PC-9 (cell line): Measurements from ENCODE around the gene GLS. TPM values are rescaled to one million over a fixed set of nuclear protein-coding genes. Genes with fewer than 3 reads are reported as not detected.
A peak's percentile ranks its signal among the peaks of the same experiment; 100 is the strongest.

Experiments
- BruUV-seq: library from RNA; stranded (reverse); fragments of 400-500 nt; replicated peaks from 2 replicates; lab custom pipeline; 2021; lab: Mats Ljungman, UMichigan
- CTCF ChIA-PET: fragments of 300-600 bp; sonication (Branson Sonifier 250); formaldehyde crosslinking; loops from one replicate; lab custom pipeline; 2022; ENCODE audit warnings: antibody characterized with exemption; lab: Charles Lee
- POLR2A ChIA-PET: fragments of 300-600 bp; sonication (Branson Sonifier 250); formaldehyde crosslinking; loops from one replicate; lab custom pipeline; 2022; ENCODE audit warnings: antibody characterized with exemption; ENCODE audit not compliant: unreplicated experiment; lab: Charles Lee
- DNase-seq, 2 experiments: peaks; one replicate each; pipeline versions ENCODE4 v3.0.0 to v3.0.0-alpha.2; 2015 to 2022; ENCODE audit warnings: mixed read lengths in 1 of 2
- H2AFZ ChIP-seq: fragments of 200-600 bp; sonication (generic); 2 replicates; pipeline ENCODE4 v1.8.1; 2017; ENCODE audit warnings: antibody characterized with exemption
- H3F3A ChIP-seq: fragments of 200-600 bp; sonication (generic); 2 replicates; pipeline ENCODE4 v1.8.1; 2017; ENCODE audit warnings: antibody characterized with exemption, mild to moderate bottlenecking, low read depth; ENCODE audit not compliant: insufficient read depth
- H3K27ac ChIP-seq: fragments of 200-600 bp; sonication (generic); 2 replicates; pipeline ENCODE4 v1.6.1; 2016; ENCODE audit warnings: mixed run types
- H3K27me3 ChIP-seq: fragments of 200-600 bp; sonication (generic); 2 replicates; pipeline ENCODE4 v1.6.1; 2016; ENCODE audit warnings: low read depth, mixed run types; ENCODE audit not compliant: insufficient read depth
- H3K36me3 ChIP-seq: fragments of 200-600 bp; sonication (generic); 2 replicates; pipeline ENCODE4 v1.6.1; 2016; ENCODE audit warnings: low read depth, mixed run types
- H3K4me1 ChIP-seq: fragments of 200-600 bp; sonication (generic); replicated peaks from 2 replicates; pipeline ENCODE4 v1.6.1; 2016; ENCODE audit warnings: mixed run types; ENCODE audit not compliant: insufficient read depth
- H3K4me2 ChIP-seq: fragments of 200-600 bp; sonication (generic); 2 replicates; pipeline ENCODE4 v1.6.1; 2017; ENCODE audit warnings: mixed run types
- H3K4me3 ChIP-seq: fragments of 200-600 bp; sonication (generic); 2 replicates; pipeline ENCODE4 v1.6.1; 2016; ENCODE audit warnings: mixed run types
- H3K79me2 ChIP-seq: fragments of 200-600 bp; sonication (generic); 2 replicates; pipeline ENCODE4 v1.6.1; 2017; ENCODE audit warnings: low read depth, mixed run types
- H3K9me2 ChIP-seq: fragments of 200-600 bp; sonication (generic); 2 replicates; pipeline ENCODE4 v1.8.1; 2017; ENCODE audit warnings: mild to moderate bottlenecking; ENCODE audit not compliant: insufficient read depth
- H3K9me3 ChIP-seq: fragments of 200-600 bp; sonication (generic); 2 replicates; pipeline ENCODE4 v1.8.1; 2016; ENCODE audit warnings: low read depth; ENCODE audit not compliant: insufficient read depth
- H4K20me1 ChIP-seq: fragments of 200-600 bp; sonication (generic); 2 replicates; pipeline ENCODE4 v1.8.1; 2017; ENCODE audit not compliant: insufficient read depth
- CTCF ChIP-seq: fragments of 200-600 bp; sonication (generic); conservative IDR thresholded peaks from 2 replicates; pipeline ENCODE4 v1.6.1; 2017; ENCODE audit warnings: mixed run types, antibody characterized with exemption, mild to moderate bottlenecking, moderate library complexity
- EZH2 ChIP-seq: fragments of 200-600 bp; sonication (generic); IDR thresholded peaks from 2 replicates; pipeline ENCODE4 v1.8.0; 2017; ENCODE audit warnings: antibody characterized with exemption, low read depth
- intact Hi-C: fragments of 100-400 bp; cut with micrococcal nuclease; formaldehyde crosslinking; loops from one replicate; pipeline ENCODE4 v1.10.0; 2022; ENCODE audit not compliant: unreplicated experiment
- total RNA-seq: library from RNA; stranded (reverse); gene quantifications from 2 replicates; pipeline ENCODE4 v1.2.3, GENCODE V29; 2021

The GLS gene
- total RNA-seq, 1 experiment from 2014 or later, result 68.5 TPM

- no peak overlapping the region for H3K27ac ChIP-seq
- no peaks in the 10 kb centered on the region for H3K27me3 ChIP-seq
- H4K20me1 ChIP-seq, result no peaks in the 10 kb centered on the region
Observed at GRCh38 chr2:190835303-190835930, 45.2 kb upstream of the GLS start.

GRCh38 chr2:190836767-190837166, 43.9 kb upstream of the GLS start:
- ChIA-PET POLR2A (no interaction called here), CTCF (no interaction called here)
- intact Hi-C loops, result loop anchor here (5.0 kb wide), 2 partner anchors 49 to 111 kb away; no protein-coding TSS in a partner anchor
- no peaks in the 10 kb centered on the region for H3K79me2 ChIP-seq
- H3K4me1 ChIP-seq, result peaks cover 58% of the 10 kb centered on the region
- no peaks in the 10 kb centered on the region for H3K27me3 ChIP-seq
- no peaks in the 10 kb centered on the region for H4K20me1 ChIP-seq
- peak overlapping the region; percentile 69; the same call in 1 of the 2 replicates for H3K27ac ChIP-seq
- H2AFZ ChIP-seq, result no peak overlapping the region
- H3F3A ChIP-seq, result peaks cover 22% of the 10 kb centered on the region
- no peaks in the 10 kb centered on the region for H3K9me2 ChIP-seq
- no peak overlapping the region for H3K4me3 ChIP-seq
- BruUV-seq, result no TSS peak
- no peak overlapping the region for H3K4me2 ChIP-seq
- no peaks in the 10 kb centered on the region; the same call in 1 of the 2 replicates for H3K9me3 ChIP-seq
- TF ChIP-seq CTCF (no peak), EZH2 (no peak)
- peaks cover 12% of the 10 kb centered on the region; the same call in 1 of the 2 replicates for H3K36me3 ChIP-seq
- DNase-seq, result no peak

More at GRCh38 chr2:190835303-190835930, 45.2 kb upstream of the GLS start:
- Histone ChIP-seq H3K4me2 (no peak overlapping the region), H3K36me3 (peaks cover 6% of the 10 kb centered on the region; the same call in 1 of the 2 replicates), H3K79me2 (no peaks in the 10 kb centered on the region), H3K9me2 (no peaks in the 10 kb centered on the region), H3K4me3 (no peak overlapping the region), H2AFZ (no peak overlapping the region), H3K4me1 (peaks cover 45% of the 10 kb centered on the region), H3F3A (peaks cover 22% of the 10 kb centered on the region), H3K9me3 (no peaks in the 10 kb centered on the region; the same call in 1 of the 2 replicates)
- no peak for TF ChIP-seq EZH2
- POLR2A ChIA-PET, result interaction anchor here (0.6 kb wide), 1 partner anchor 337 kb away, joined by 3 read pairs; no protein-coding TSS in a partner anchor
- peak in 1 of 2 experiments; percentile 49 for DNase-seq
- CTCF ChIA-PET, result interaction anchor here (0.6 kb wide), 1 partner anchor 451 kb away, joined by 3 read pairs; no protein-coding TSS in a partner anchor
- intact Hi-C loops, result loop anchor here (5.0 kb wide), 2 partner anchors 48 to 112 kb away; no protein-coding TSS in a partner anchor
- BruUV-seq, result no TSS peak

- H4K20me1 ChIP-seq, result no peaks in the 10 kb centered on the region
- peaks cover 22% of the 10 kb centered on the region for H3F3A ChIP-seq
- POLR2A ChIA-PET, result no interaction called here
- H2AFZ ChIP-seq, result no peak overlapping the region
- H3K4me3 ChIP-seq, result no peak overlapping the region
- H3K27me3 ChIP-seq, result no peaks in the 10 kb centered on the region
- H3K4me1 ChIP-seq, result peaks cover 65% of the 10 kb centered on the region
- no peaks in the 10 kb centered on the region; the same call in 1 of the 2 replicates for H3K9me3 ChIP-seq
- H3K9me2 ChIP-seq, result no peaks in the 10 kb centered on the region
- BruUV-seq, result no TSS peak
- H3K36me3 ChIP-seq, result peaks cover 16% of the 10 kb centered on the region; the same call in 1 of the 2 replicates
- no peak overlapping the region for H3K4me2 ChIP-seq
- intact Hi-C loops, result loop anchor here (5.0 kb wide), 2 partner anchors 50 to 110 kb away; no protein-coding TSS in a partner anchor
- CTCF ChIA-PET, result no interaction called here
- no peak for TF ChIP-seq EZH2
- TF ChIP-seq CTCF, result no peak
- DNase-seq, result peak; percentile 17 to 40
- H3K27ac ChIP-seq, result peak overlapping the region; percentile 69
- no peaks in the 10 kb centered on the region for H3K79me2 ChIP-seq
Observed at GRCh38 chr2:190837420-190837819, 43.2 kb upstream of the GLS start.
